Heart left ventricle (tissue), 13 donors: Measurements from ENCODE around the gene MVK.

Source experiments
- POLR2A ChIP-seq, 2 donors: fragments of 450-650 bp; IDR thresholded peaks; one replicate each; pipeline ENCODE4 v1.6.1; 2017; ENCODE audit warnings: antibody characterized with exemption in 2 of 2, mild to moderate bottlenecking in 2 of 2, moderate library complexity in 2 of 2
- TF ChIP-seq, protein P1 (sequence below), 12 donors: fragments of 200-600 bp; sonication (generic) in 4 of 12; IDR thresholded peaks; one replicate each; pipeline versions ENCODE4 v1.5.0 to v1.8.0; 2018 to 2022; ENCODE audit warnings: antibody characterized with exemption in 12 of 12, mild to moderate bottlenecking in 5 of 12
- donor health status: ischemic (EF 13 %, LVEDD 7.1; RV severe dilation, severe dysfunction).
- donor health status: DM: no; HTN: yes; CAD: no.
- donor health status: DM: no; HTN: no; CAD: no.
- donor health status: ischemic (EF 25% LVEDD 6.9; RV normal size, moderate dysfunction).
- donor health status: ischemic (EF 25% LVEDD 5.7; RV mildly dilated, moderate dysfunction).
- donor health status: ischemic (EF 35%, LVEDD 5.7; RV mildly dilated, moderate dysfunction).
- donor health status: nonischemic (EF 11% LVEDD 7.7; RV severe dilation, severe dysfunction).
- donor health status: DM: yes; HTN: yes; CAD: no.
- donor health status: PGD.
- donor health status: ischemic (EF 29% LVEDD 5.4; RV normal size, mild dysfunction).
- donor health status: nonischemic (EF 23%, LVEDD 6.1; RV moderate dilation, normal function).

DNA sequence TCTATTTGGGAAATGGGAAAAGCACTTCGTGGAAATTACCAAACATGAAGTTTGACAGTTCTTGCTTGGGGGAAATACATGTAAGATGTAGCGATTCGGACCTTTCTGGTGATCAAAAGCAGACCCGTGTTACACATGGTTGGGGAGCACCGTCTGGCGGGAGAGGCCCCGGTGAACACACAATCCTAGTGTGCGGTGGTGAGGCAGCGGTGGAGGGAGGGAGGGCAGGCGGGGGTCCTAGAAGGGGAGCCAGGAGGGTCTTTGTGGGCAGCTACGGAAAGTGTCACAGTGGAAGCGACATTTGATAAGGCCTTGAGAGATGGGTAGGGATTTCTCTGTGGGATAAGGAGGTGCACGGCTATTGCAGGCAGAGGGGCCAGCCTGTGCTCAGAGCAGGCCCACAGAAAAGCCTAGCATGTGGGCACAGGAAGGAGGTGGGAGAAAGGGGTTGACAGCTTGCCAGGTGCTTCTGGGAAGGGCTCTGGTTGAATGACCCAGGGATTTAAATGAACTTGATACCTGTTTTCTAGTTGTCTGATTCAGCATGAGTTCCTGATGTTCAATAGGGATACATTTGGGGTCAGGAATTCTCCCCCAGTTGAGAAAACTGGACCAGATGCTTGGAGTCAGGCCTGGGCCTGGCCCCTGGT is 7.2 kb downstream of the MVK start:
- TF ChIP-seq, protein P1, sequence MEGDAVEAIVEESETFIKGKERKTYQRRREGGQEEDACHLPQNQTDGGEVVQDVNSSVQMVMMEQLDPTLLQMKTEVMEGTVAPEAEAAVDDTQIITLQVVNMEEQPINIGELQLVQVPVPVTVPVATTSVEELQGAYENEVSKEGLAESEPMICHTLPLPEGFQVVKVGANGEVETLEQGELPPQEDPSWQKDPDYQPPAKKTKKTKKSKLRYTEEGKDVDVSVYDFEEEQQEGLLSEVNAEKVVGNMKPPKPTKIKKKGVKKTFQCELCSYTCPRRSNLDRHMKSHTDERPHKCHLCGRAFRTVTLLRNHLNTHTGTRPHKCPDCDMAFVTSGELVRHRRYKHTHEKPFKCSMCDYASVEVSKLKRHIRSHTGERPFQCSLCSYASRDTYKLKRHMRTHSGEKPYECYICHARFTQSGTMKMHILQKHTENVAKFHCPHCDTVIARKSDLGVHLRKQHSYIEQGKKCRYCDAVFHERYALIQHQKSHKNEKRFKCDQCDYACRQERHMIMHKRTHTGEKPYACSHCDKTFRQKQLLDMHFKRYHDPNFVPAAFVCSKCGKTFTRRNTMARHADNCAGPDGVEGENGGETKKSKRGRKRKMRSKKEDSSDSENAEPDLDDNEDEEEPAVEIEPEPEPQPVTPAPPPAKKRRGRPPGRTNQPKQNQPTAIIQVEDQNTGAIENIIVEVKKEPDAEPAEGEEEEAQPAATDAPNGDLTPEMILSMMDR (IDR thresholded peaks at IDR 0.05) = no peak
- TF ChIP-seq POLR2A (IDR thresholded peaks at IDR 0.05) = no peak
